Natural killer cell (primary cell): ENCODE measurements around the gene SPATA16. TPM values are rescaled to one million over a fixed set of nuclear protein-coding genes. Genes with fewer than 3 reads are reported as not detected.

Experiments used
- ATAC-seq, 3 donors: fragments of 150-1000 bp in 2 of 3; fragments of 200-7000 bp in 1 of 3; cut with Tn5 transposase; 1 replicate in 1 of 3; 2 replicates in 2 of 3; pipeline ENCODE4 v1.10.0; 2021; ENCODE audit warnings: mild to moderate bottlenecking in 2 of 3, moderate library complexity in 2 of 3
- DNase-seq, 2 donors: peaks; one replicate each; pipeline versions ENCODE4 v3.0.0 to v3.0.0-alpha.2; 2013 to 2021; ENCODE audit warnings: mixed read lengths in 1 of 2
- H3K27ac ChIP-seq: one replicate; pipeline ENCODE4 v1.5.1; 2013; ENCODE audit warnings: mild to moderate bottlenecking, low read length
- H3K27me3 ChIP-seq: one replicate; pipeline ENCODE4 v1.6.1; 2013; ENCODE audit warnings: low read length; ENCODE audit not compliant: control insufficient read depth, insufficient read depth
- H3K36me3 ChIP-seq: one replicate; pipeline ENCODE4 v1.6.1; 2013; ENCODE audit warnings: low read length; ENCODE audit not compliant: control insufficient read depth, insufficient read depth
- H3K4me1 ChIP-seq: one replicate; pipeline ENCODE4 v1.6.1; 2013; ENCODE audit warnings: low read length; ENCODE audit not compliant: control insufficient read depth, insufficient read depth
- H3K4me3 ChIP-seq: one replicate; pipeline ENCODE4 v1.5.1; 2013; ENCODE audit warnings: low read length
- H3K9me3 ChIP-seq: one replicate; pipeline ENCODE4 v1.6.1; 2013; ENCODE audit warnings: low read length; ENCODE audit not compliant: control insufficient read depth, insufficient read depth
- H3K27ac Mint-ChIP-seq, 2 donors: one replicate each; pipeline ENCODE4 v1.8.0; 2022; ENCODE audit warnings: mild to moderate bottlenecking in 2 of 2, mixed read lengths in 2 of 2, moderate library complexity in 1 of 2
- H3K27me3 Mint-ChIP-seq, 2 donors: one replicate each; pipeline ENCODE4 v1.8.0; 2022; ENCODE audit warnings: low read depth in 2 of 2, mixed read lengths in 2 of 2
- H3K36me3 Mint-ChIP-seq: one replicate; pipeline ENCODE4 v1.8.0; 2022; ENCODE audit warnings: mixed read lengths
- H3K4me1 Mint-ChIP-seq, 2 donors: one replicate each; pipeline ENCODE4 v1.8.0; 2022; ENCODE audit warnings: mixed read lengths in 2 of 2
- H3K4me3 Mint-ChIP-seq: one replicate; pipeline ENCODE4 v1.8.0; 2022; ENCODE audit warnings: mild to moderate bottlenecking, moderate library complexity, mixed read lengths
- H3K9me3 Mint-ChIP-seq, 2 donors: one replicate each; pipeline ENCODE4 v1.8.0; 2022; ENCODE audit warnings: mixed read lengths in 2 of 2
- whole genome bisulfite sequencing: methylation state at CpG from one replicate; pipeline ENCODE4 v1.1.7; 2013; ENCODE audit warnings: missing lambda C conversion rate; ENCODE audit not compliant: insufficient coverage; 5-methylcytosine and 5-hydroxymethylcytosine counted together
- intact Hi-C: fragments of 100-400 bp; cut with micrococcal nuclease; formaldehyde crosslinking; loops from one replicate; pipeline ENCODE4 v1.14.2; 2022
- total RNA-seq, 4 donors: library from RNA; stranded (reverse); fragments of 120-200 nt in 1 of 4; gene quantifications; one replicate each; pipeline versions ENCODE4 v1.2.3 to v1.2.4, GENCODE V29; 2013 to 2022
- TF ChIP-seq, protein P1 (sequence below): fragments of 200-600 bp; IDR thresholded peaks from one replicate; pipeline ENCODE4 v1.8.0; 2022; ENCODE audit warnings: antibody characterized with exemption

The SPATA16 gene
- total RNA-seq, 3 donors from 2014 or later (not counting 1 experiment from before 2014, with no cell fraction given) = not detected

- Mint-ChIP-seq H3K9me3 (no peaks in the 10 kb centered on the region), H3K4me1 (no peaks in the 10 kb centered on the region), H3K4me3 (no peak overlapping the region), H3K27ac (no peak overlapping the region), H3K36me3 (no peaks in the 10 kb centered on the region), H3K27me3 (no peaks in the 10 kb centered on the region)
- Histone ChIP-seq H3K36me3 (no peaks in the 10 kb centered on the region), H3K4me3 (no peak overlapping the region), H3K27me3 (no peaks in the 10 kb centered on the region), H3K9me3 (no peaks in the 10 kb centered on the region), H3K27ac (no peak overlapping the region), H3K4me1 (no peaks in the 10 kb centered on the region)
- TF ChIP-seq, protein P1, sequence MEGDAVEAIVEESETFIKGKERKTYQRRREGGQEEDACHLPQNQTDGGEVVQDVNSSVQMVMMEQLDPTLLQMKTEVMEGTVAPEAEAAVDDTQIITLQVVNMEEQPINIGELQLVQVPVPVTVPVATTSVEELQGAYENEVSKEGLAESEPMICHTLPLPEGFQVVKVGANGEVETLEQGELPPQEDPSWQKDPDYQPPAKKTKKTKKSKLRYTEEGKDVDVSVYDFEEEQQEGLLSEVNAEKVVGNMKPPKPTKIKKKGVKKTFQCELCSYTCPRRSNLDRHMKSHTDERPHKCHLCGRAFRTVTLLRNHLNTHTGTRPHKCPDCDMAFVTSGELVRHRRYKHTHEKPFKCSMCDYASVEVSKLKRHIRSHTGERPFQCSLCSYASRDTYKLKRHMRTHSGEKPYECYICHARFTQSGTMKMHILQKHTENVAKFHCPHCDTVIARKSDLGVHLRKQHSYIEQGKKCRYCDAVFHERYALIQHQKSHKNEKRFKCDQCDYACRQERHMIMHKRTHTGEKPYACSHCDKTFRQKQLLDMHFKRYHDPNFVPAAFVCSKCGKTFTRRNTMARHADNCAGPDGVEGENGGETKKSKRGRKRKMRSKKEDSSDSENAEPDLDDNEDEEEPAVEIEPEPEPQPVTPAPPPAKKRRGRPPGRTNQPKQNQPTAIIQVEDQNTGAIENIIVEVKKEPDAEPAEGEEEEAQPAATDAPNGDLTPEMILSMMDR = no peak
- WGBS = 85% methylated on average over 2 of the region's 3 CpGs
- intact Hi-C loops = no loop called here
- ATAC-seq = no peak
- no peak for DNase-seq
These were observed 222.3 kb downstream of the SPATA16 start for GRCh38 chr3:172918568-172919296.

GRCh38 chr3:172918165-172918564 is 222.9 kb downstream of the SPATA16 start:
- no peak for ATAC-seq

GRCh38 chr3:172915911-172916514 is 225.0 kb downstream of the SPATA16 start:
- ATAC-seq = no peak
- Histone ChIP-seq H3K4me3 (no peak overlapping the region), H3K36me3 (no peaks in the 10 kb centered on the region), H3K27ac (no peak overlapping the region), H3K27me3 (no peaks in the 10 kb centered on the region), H3K4me1 (no peaks in the 10 kb centered on the region), H3K9me3 (no peaks in the 10 kb centered on the region)
- Mint-ChIP-seq H3K4me1 (no peaks in the 10 kb centered on the region), H3K4me3 (no peak overlapping the region), H3K27ac (no peak overlapping the region), H3K27me3 (peaks cover 6 to 12% of the 10 kb centered on the region in 2 donors), H3K36me3 (no peaks in the 10 kb centered on the region), H3K9me3 (peaks cover 0 to 3% of the 10 kb centered on the region in 2 donors)
- no CpG with 5 or more reads among the region's 1 CpG for WGBS
- TF ChIP-seq, protein P1 = no peak
- DNase-seq = no peak
- intact Hi-C loops = no loop called here

More at GRCh38 chr3:172918165-172918564, 222.9 kb downstream of the SPATA16 start:
- H3K36me3 ChIP-seq = no peaks in the 10 kb centered on the region
- H3K9me3 ChIP-seq = no peaks in the 10 kb centered on the region
- Mint-ChIP-seq H3K27me3 (no peaks in the 10 kb centered on the region), H3K36me3 (no peaks in the 10 kb centered on the region), H3K4me1 (no peaks in the 10 kb centered on the region), H3K9me3 (no peaks in the 10 kb centered on the region), H3K4me3 (no peak overlapping the region), H3K27ac (no peak overlapping the region)
- no peak overlapping the region for H3K27ac ChIP-seq
- DNase-seq = no peak
- TF ChIP-seq, protein P1 = no peak
- no peaks in the 10 kb centered on the region for H3K27me3 ChIP-seq
- no peak overlapping the region for H3K4me3 ChIP-seq
- intact Hi-C loops = no loop called here
- WGBS = 18% methylated on average over 1 of the region's 3 CpGs
- no peaks in the 10 kb centered on the region for H3K4me1 ChIP-seq
